Measurements from ENCODE around the gene PLXNB3.

DNA sequence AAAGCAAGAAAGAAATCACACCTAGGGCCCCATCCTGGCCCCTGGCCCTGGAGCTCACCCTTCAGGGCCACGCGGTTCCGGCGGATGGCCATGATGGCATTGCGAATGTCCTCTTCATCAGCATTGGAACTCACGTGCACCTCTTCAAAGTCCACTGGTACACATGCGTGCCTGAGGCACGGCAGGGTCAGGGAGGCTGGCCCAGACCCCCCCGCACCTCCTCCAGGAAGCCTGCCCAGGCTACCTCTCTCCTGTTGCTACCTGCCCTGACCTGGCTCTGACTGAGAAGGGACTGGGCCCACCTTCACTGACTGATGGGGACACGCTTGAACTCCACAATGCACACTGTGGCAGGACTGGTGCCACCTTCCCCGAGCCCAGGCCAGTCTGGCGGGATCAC is 25.6 kb downstream of the PLXNB3 start:
- TF ChIP-seq ZNF777 (tag by site-specific recombination; IDR thresholded peaks at IDR 0.05; ENCODE audit: borderline replicate concordance), result no peak
- no peak for TF ChIP-seq MZF1 (tag by site-specific recombination; IDR thresholded peaks at IDR 0.05; ENCODE audit: borderline replicate concordance)
